ENCODE results near the gene PRELID2.

- TF ChIP-seq, protein P1, sequence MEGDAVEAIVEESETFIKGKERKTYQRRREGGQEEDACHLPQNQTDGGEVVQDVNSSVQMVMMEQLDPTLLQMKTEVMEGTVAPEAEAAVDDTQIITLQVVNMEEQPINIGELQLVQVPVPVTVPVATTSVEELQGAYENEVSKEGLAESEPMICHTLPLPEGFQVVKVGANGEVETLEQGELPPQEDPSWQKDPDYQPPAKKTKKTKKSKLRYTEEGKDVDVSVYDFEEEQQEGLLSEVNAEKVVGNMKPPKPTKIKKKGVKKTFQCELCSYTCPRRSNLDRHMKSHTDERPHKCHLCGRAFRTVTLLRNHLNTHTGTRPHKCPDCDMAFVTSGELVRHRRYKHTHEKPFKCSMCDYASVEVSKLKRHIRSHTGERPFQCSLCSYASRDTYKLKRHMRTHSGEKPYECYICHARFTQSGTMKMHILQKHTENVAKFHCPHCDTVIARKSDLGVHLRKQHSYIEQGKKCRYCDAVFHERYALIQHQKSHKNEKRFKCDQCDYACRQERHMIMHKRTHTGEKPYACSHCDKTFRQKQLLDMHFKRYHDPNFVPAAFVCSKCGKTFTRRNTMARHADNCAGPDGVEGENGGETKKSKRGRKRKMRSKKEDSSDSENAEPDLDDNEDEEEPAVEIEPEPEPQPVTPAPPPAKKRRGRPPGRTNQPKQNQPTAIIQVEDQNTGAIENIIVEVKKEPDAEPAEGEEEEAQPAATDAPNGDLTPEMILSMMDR (IDR thresholded peaks at IDR 0.05) = no peak
- TF ChIP-seq POLR2AphosphoS5 (IDR thresholded peaks at IDR 0.05) = no peak
- no peak for TF ChIP-seq POLR2A (IDR thresholded peaks at IDR 0.05)
Measured at GRCh38 chr5:145800181-145800580, 35.0 kb downstream of the PRELID2 start.

All from gastroesophageal sphincter (tissue), 3 donors.